Neural cell (in vitro differentiated cells): ENCODE measurements around the gene GSTO2. TPM values are rescaled to one million over a fixed set of nuclear protein-coding genes. Genes with fewer than 3 reads are reported as not detected.

Experiments used
- H2AFZ ChIP-seq: fragments of 200-600, 300-800 bp; sonication (generic), shearing (Covaris generic); 2 replicates; pipeline ENCODE4 v1.6.0; 2014; ENCODE audit warnings: low read depth, mild to moderate bottlenecking, antibody characterized with exemption, low read length, moderate library complexity
- H3F3A ChIP-seq: fragments of 200-600 bp; shearing (Covaris generic); 2 replicates; pipeline ENCODE4 v1.6.1; 2016; ENCODE audit warnings: mild to moderate bottlenecking, moderate library complexity, mixed read lengths, antibody characterized with exemption, low read length; ENCODE audit not compliant: insufficient read depth, poor library complexity, severe bottlenecking
- H3K27ac ChIP-seq: fragments of 200-600, 300-800 bp; sonication (generic), shearing (Covaris generic); 2 replicates; pipeline ENCODE4 v1.5.1; 2014; ENCODE audit warnings: mild to moderate bottlenecking, low read length, moderate library complexity
- H3K27me3 ChIP-seq: fragments of 300-800, 200-600 bp; sonication (generic), shearing (Covaris generic); 2 replicates; pipeline ENCODE4 v1.6.0; 2014; ENCODE audit warnings: mild to moderate bottlenecking, low read depth, low read length, moderate library complexity; ENCODE audit not compliant: insufficient read depth
- H3K36me3 ChIP-seq: fragments of 300-800, 200-600 bp; sonication (generic), shearing (Covaris generic); 2 replicates; pipeline ENCODE4 v1.5.1; 2014; ENCODE audit warnings: mild to moderate bottlenecking, antibody characterized with exemption, low read length, moderate library complexity; ENCODE audit not compliant: insufficient read depth
- H3K4me2 ChIP-seq: fragments of 300-800, 200-600 bp; sonication (generic), shearing (Covaris generic); 2 replicates; pipeline ENCODE4 v1.6.0; 2014; ENCODE audit warnings: mild to moderate bottlenecking, low read length
- H3K4me3 ChIP-seq: fragments of 300-800, 200-600 bp; sonication (generic), shearing (Covaris generic); 2 replicates; pipeline ENCODE4 v1.5.1; 2014; ENCODE audit warnings: mild to moderate bottlenecking, low read length, moderate library complexity
- H3K79me2 ChIP-seq: fragments of 200-600 bp; shearing (Covaris generic); replicated peaks from 2 replicates; pipeline ENCODE4 v1.6.0; 2014; ENCODE audit warnings: mild to moderate bottlenecking, low read length, moderate library complexity; ENCODE audit not compliant: insufficient read depth
- H3K9ac ChIP-seq: fragments of 300-800, 200-600 bp; sonication (generic), shearing (Covaris generic); 2 replicates; pipeline ENCODE4 v1.6.1; 2016; ENCODE audit warnings: mild to moderate bottlenecking, low read length, mixed read lengths
- H3K9me2 ChIP-seq: fragments of 200-600 bp; shearing (Covaris generic); 2 replicates; pipeline ENCODE4 v1.6.1; 2016; ENCODE audit warnings: mild to moderate bottlenecking, low read length, mixed read lengths; ENCODE audit not compliant: insufficient read depth
- H3K9me3 ChIP-seq: fragments of 200-600, 300-800 bp; sonication (generic), shearing (Covaris generic); 2 replicates; pipeline ENCODE4 v1.6.1; 2016; ENCODE audit warnings: mild to moderate bottlenecking, mixed run types, low read length, moderate library complexity, mixed read lengths
- H4K20me1 ChIP-seq: fragments of 200-600 bp; shearing (Covaris generic); 2 replicates; pipeline ENCODE4 v1.6.1; 2016; ENCODE audit warnings: mild to moderate bottlenecking, mixed run types; ENCODE audit not compliant: insufficient read depth
- CTCF ChIP-seq: fragments of 450-650 bp; IDR thresholded peaks from 2 replicates; pipeline ENCODE4 v1.5.1; 2014; ENCODE audit warnings: antibody characterized with exemption, mild to moderate bottlenecking, moderate library complexity; ENCODE audit not compliant: poor library complexity, severe bottlenecking
- EZH2 ChIP-seq: fragments of 200-600, 300-800 bp; shearing (Covaris generic), sonication (generic); IDR thresholded peaks from 2 replicates; pipeline ENCODE4 v1.6.1; 2014; ENCODE audit warnings: antibody characterized with exemption, low read length, borderline replicate concordance, mild to moderate bottlenecking; ENCODE audit not compliant: insufficient read depth, poor library complexity, severe bottlenecking
- MXI1 ChIP-seq: fragments of 450-650 bp; conservative IDR thresholded peaks from 2 replicates; pipeline ENCODE4 v1.6.1; 2014; ENCODE audit warnings: antibody characterized with exemption, mild to moderate bottlenecking; ENCODE audit not compliant: poor library complexity, severe bottlenecking
- SMC3 ChIP-seq: fragments of 450-650 bp; conservative IDR thresholded peaks from 2 replicates; pipeline ENCODE4 v1.6.1; 2014; ENCODE audit warnings: antibody characterized with exemption, mild to moderate bottlenecking, moderate library complexity; ENCODE audit not compliant: poor library complexity
- TAF1 ChIP-seq: IDR thresholded peaks from 2 replicates; pipeline ENCODE4 v1.6.1; 2012; ENCODE audit warnings: low read depth
- polyA plus RNA-seq: library from polyadenylated mRNA; depleted of rRNA; stranded (reverse); fragments of >200 nt; gene quantifications from 2 replicates; pipeline ENCODE4 v1.2.3, GENCODE V29; 2014
- small RNA-seq, 3 experiments: library from RNA; depleted of rRNA; stranded (forward); fragments of <200 nt; gene quantifications; one replicate each; pipeline ENCODE3, GENCODE V24; 2012

GSTO2 gene
- polyA plus RNA-seq, 1 donor from 2014 or later = 0.53 TPM

- Histone ChIP-seq H3K9me3 (no peaks in the 10 kb centered on the region), H3K27me3 (peaks cover 8% of the 10 kb centered on the region), H3K4me2 (no peak within 1 kb of the TSS), H3K9me2 (no peaks in the 10 kb centered on the region), H3K27ac (no peak within 1 kb of the TSS), H3K36me3 (no peaks in the 10 kb centered on the region), H2AFZ (no peak within 1 kb of the TSS), H3K9ac (no peak within 1 kb of the TSS), H3K4me3 (peak within 1 kb of the TSS; percentile 54), H3K79me2 (no peaks in the 10 kb centered on the region), H4K20me1 (no peaks in the 10 kb centered on the region), H3F3A (no peaks in the 10 kb centered on the region)
- TF ChIP-seq CTCF (peak; percentile 73), TAF1 (no peak), EZH2 (no peak), MXI1 (peak; percentile 33), SMC3 (no peak)
Observed at GRCh38 chr10:104353325-104354048, 84.5 kb downstream of the GSTO2 start, which contains the start of gene CFAP58. Gene CFAP58, plus strand, starts transcription at chr10:104353833. Its CDS starts 65 bp downstream, at chr10:104353898.

Small RNA genes within 50 kb of the gene (small RNA-seq; reads per million reads assigned to genes)
- 0 to 2.2 (median 0.95) reads per million in 3 experiments for gene MIR4482

Other genes with a start within 250 kb of the GSTO2 start
- not detected in 2 replicates for gene COL17A1, start 183.3 kb upstream of the GSTO2 start, polyA plus RNA-seq
- 2.3 and 5.0 TPM in 2 replicates for gene SFR1, start 147.0 kb upstream of the GSTO2 start, polyA plus RNA-seq
- 2.2 and 5.0 TPM in 2 replicates for gene CFAP43, start 36.8 kb upstream of the GSTO2 start, polyA plus RNA-seq
- gene GSTO1, start 14.3 kb upstream of the GSTO2 start, polyA plus RNA-seq = 3.2 and 3.5 TPM in 2 replicates
- gene ITPRIP, start 69.3 kb downstream of the GSTO2 start, polyA plus RNA-seq = 1.5 and 2.2 TPM in 2 replicates
- 0.10 TPM in 1 of 2 replicates, not detected in the other for gene CFAP58, start 84.6 kb downstream of the GSTO2 start, polyA plus RNA-seq